Colonic mucosa (tissue), 4 donors: Measurements from ENCODE around the gene MAP3K15. TPM values are rescaled to one million over a fixed set of nuclear protein-coding genes. Genes with fewer than 3 reads are reported as not detected.
"Not testable (repeated sequence)": the region's sequence is repeated elsewhere in the genome, so short reads cannot be mapped to it uniquely, and the experiment has no call there.

Experiments used
- DNase-seq: peaks from one replicate; pipeline ENCODE4 v3.0.0-alpha.2; 2020
- H3K27ac ChIP-seq: fragments of 200-600 bp; one replicate; pipeline ENCODE4 v1.8.0; 2021
- H3K27me3 ChIP-seq: fragments of 200-600 bp; one replicate; pipeline ENCODE4 v1.8.0; 2021
- H3K36me3 ChIP-seq: fragments of 200-600 bp; one replicate; pipeline ENCODE4 v1.8.0; 2021
- H3K4me1 ChIP-seq: fragments of 200-600 bp; one replicate; pipeline ENCODE4 v1.8.0; 2021; ENCODE audit warnings: mild to moderate bottlenecking
- H3K4me3 ChIP-seq: fragments of 200-600 bp; one replicate; pipeline ENCODE4 v1.8.0; 2021
- H3K9ac ChIP-seq, 2 donors: one replicate each; pipeline ENCODE4 v1.7.0; 2013; ENCODE audit warnings: control low read depth in 2 of 2, low read depth in 2 of 2, low read length in 2 of 2
- H3K9me3 ChIP-seq: fragments of 200-600 bp; one replicate; pipeline ENCODE4 v1.8.0; 2021
- intact Hi-C: fragments of 100-400 bp; cut with DNase I; formaldehyde crosslinking; loops from one replicate; pipeline ENCODE4 v1.14.1; 2022
- total RNA-seq, 2 donors: library from RNA; stranded (reverse); fragmentation: NEBNext Ultra II Directional in 1 of 2; extraction: Animal tissue kit (Norgen Biotek cat#: 25700) in 1 of 2; gene quantifications; one replicate each; pipeline ENCODE4 v1.2.1, GENCODE V29; 2021
- TF ChIP-seq, protein P1 (sequence below): fragments of 200-600 bp; IDR thresholded peaks from one replicate; pipeline ENCODE4 v1.8.0; 2022; ENCODE audit warnings: antibody characterized with exemption, mild to moderate bottlenecking
- donor health status: healthy.
- donor health status: DM: no; HTN: no; CAD: no.
- donor health status: DM: no; HTN: no; CAD: no.

The MAP3K15 gene
- total RNA-seq, 2 donors from 2014 or later: 0.25 TPM; not detected in 1

DNA sequence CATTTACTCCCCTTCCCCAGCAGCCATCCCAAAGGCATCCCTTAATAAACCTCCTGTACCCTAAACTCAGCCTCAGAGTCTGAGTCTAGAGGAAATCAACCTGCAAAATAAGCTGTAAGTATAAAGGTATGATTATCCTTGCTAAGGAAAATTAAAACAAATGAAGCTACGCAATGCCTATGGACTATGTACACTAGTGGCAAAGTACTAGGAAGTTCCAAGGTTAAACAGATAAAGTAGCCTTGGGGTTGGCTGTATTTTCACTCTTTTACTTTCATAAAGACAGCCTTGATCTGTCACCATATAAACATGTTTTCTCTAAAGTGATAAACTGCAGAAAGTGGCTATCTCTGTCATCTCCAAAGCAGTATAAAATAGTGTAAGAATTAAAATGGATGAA, 35.9 kb downstream of the MAP3K15 start:
- H3K27ac ChIP-seq: no peak overlapping the region

GRCh38 chrX:19468383-19468782, 46.9 kb downstream of the MAP3K15 start:
- H3K4me3 ChIP-seq, H3K9me3 ChIP-seq: not testable (repeated sequence)

More for the DNA sequence above, 35.9 kb downstream of the MAP3K15 start:
- Histone ChIP-seq H3K4me1 (no peaks in the 10 kb centered on the region), H3K27me3 (no peaks in the 10 kb centered on the region), H3K4me3 (no peak overlapping the region), H3K9ac (no peak overlapping the region), H3K9me3 (no peaks in the 10 kb centered on the region), H3K36me3 (no peaks in the 10 kb centered on the region)
- no peak for DNase-seq
- intact Hi-C loops: no loop called here
- TF ChIP-seq, protein P1, sequence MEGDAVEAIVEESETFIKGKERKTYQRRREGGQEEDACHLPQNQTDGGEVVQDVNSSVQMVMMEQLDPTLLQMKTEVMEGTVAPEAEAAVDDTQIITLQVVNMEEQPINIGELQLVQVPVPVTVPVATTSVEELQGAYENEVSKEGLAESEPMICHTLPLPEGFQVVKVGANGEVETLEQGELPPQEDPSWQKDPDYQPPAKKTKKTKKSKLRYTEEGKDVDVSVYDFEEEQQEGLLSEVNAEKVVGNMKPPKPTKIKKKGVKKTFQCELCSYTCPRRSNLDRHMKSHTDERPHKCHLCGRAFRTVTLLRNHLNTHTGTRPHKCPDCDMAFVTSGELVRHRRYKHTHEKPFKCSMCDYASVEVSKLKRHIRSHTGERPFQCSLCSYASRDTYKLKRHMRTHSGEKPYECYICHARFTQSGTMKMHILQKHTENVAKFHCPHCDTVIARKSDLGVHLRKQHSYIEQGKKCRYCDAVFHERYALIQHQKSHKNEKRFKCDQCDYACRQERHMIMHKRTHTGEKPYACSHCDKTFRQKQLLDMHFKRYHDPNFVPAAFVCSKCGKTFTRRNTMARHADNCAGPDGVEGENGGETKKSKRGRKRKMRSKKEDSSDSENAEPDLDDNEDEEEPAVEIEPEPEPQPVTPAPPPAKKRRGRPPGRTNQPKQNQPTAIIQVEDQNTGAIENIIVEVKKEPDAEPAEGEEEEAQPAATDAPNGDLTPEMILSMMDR: no peak

DNA sequence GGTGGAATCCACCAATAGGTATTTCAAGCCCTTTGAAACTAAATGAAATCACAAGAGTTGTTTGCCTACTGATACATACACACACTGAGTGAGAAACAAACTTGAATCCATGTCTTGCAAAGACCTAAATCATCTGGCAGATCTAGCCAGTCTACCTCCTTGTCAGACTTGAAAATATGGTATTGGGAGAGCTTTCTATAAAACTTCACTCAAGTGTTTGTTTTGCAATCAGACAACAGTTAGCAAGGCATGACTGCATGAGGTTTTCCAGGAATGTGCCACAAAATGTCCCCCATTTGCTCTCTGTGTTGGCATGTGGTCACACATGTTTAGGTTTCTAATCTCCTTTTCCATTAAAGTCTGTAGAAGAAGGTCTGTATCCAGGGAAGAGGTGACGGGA, 52.4 kb downstream of the MAP3K15 start:
- intact Hi-C loops: no loop called here
- TF ChIP-seq, protein P1: no peak

More at GRCh38 chrX:19468383-19468782, 46.9 kb downstream of the MAP3K15 start:
- H3K9ac ChIP-seq, H3K36me3 ChIP-seq, H3K4me1 ChIP-seq, DNase-seq, H3K27ac ChIP-seq, H3K27me3 ChIP-seq, intact Hi-C loops: not testable (repeated sequence)

GRCh38 chrX:19462231-19462630, 53.1 kb downstream of the MAP3K15 start:
- TF ChIP-seq, protein P1: no peak
- Histone ChIP-seq H3K9me3 (no peaks in the 10 kb centered on the region), H3K9ac (no peak overlapping the region), H3K4me3 (no peak overlapping the region), H3K27me3 (no peaks in the 10 kb centered on the region), H3K27ac (no peak overlapping the region), H3K36me3 (no peaks in the 10 kb centered on the region), H3K4me1 (no peaks in the 10 kb centered on the region)
- intact Hi-C loops: no loop called here
- DNase-seq: no peak

More for the DNA sequence above, 52.4 kb downstream of the MAP3K15 start:
- no peak for DNase-seq
- Histone ChIP-seq H3K4me3 (no peak overlapping the region), H3K36me3 (no peaks in the 10 kb centered on the region), H3K9me3 (no peaks in the 10 kb centered on the region), H3K4me1 (no peaks in the 10 kb centered on the region), H3K27ac (no peak overlapping the region), H3K27me3 (no peaks in the 10 kb centered on the region), H3K9ac (no peak overlapping the region)

DNA sequence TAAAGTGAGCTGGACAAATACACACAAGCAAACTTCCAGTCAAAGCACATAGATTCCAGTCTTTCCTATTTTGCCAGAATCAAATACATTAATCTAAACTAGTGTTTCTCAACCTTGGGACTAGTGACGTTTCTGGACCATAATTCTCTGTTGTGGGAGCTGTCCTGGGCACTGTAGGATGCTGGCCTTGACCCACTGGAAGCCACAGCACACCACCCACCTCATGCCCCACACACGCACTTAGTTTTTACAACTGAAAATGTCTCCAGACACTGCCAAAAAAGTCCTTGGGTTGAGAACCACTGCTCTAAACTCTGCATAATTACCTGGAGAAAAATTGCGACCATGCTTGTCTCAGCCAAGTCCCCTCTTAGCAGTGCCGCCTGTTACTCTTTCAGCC, 57.6 kb downstream of the MAP3K15 start:
- TF ChIP-seq, protein P1: no peak
- H3K9ac ChIP-seq: no peak overlapping the region
- no peak for DNase-seq

DNA sequence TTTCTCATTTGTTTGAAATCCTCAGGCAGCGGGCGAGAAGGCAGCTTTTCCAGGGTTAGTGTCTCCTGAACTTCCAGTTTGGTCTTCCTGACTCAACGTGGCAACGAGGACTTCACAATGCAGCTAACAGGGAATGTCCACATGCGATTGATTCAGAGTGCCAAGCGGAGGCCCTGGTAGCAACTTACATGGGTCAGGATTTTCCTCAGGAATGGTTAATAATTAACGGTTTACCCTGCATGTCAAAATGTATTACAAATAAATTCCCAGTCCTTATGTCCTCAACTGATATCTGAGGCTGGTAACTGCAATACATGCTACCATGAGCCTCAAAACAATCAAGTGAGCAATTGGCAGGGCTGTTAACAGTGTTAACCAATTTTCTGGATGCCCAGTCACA, 67.2 kb downstream of the MAP3K15 start:
- Histone ChIP-seq H3K27ac (no peak overlapping the region), H3K4me1 (no peaks in the 10 kb centered on the region), H3K9me3 (no peaks in the 10 kb centered on the region), H3K36me3 (no peaks in the 10 kb centered on the region), H3K27me3 (peaks cover 2% of the 10 kb centered on the region), H3K9ac (no peak overlapping the region), H3K4me3 (no peak overlapping the region)
- intact Hi-C loops: no loop called here
- TF ChIP-seq, protein P1: no peak
- no peak for DNase-seq

More for the DNA sequence above, 57.6 kb downstream of the MAP3K15 start:
- intact Hi-C loops: no loop called here
- Histone ChIP-seq H3K27ac (no peak overlapping the region), H3K4me3 (no peak overlapping the region), H3K4me1 (no peaks in the 10 kb centered on the region), H3K27me3 (no peaks in the 10 kb centered on the region), H3K36me3 (no peaks in the 10 kb centered on the region), H3K9me3 (no peaks in the 10 kb centered on the region)
